Dermis blood vessel endothelial cell (primary cell): Measurements from ENCODE around the gene RCBTB2. TPM values are rescaled to one million over a fixed set of nuclear protein-coding genes. Genes with fewer than 3 reads are reported as not detected.
"Not testable (repeated sequence)": the region's sequence is repeated elsewhere in the genome, so short reads cannot be mapped to it uniquely, and the experiment has no call there.

Source experiments
- DNase-seq: peaks from one replicate; pipeline ENCODE4 v3.0.0; 2010
- total RNA-seq: library from RNA; depleted of rRNA; stranded (reverse); fragments of >200 nt; gene quantifications from 2 replicates; pipeline ENCODE4 v1.2.3, GENCODE V29; 2014

The RCBTB2 gene
- total RNA-seq, 1 donor from 2014 or later: 24.8 TPM

GRCh38 chr13:48493066-48493765, 39.7 kb downstream of the RCBTB2 start:
- no peak for DNase-seq

GRCh38 chr13:48492470-48493065, 40.3 kb downstream of the RCBTB2 start:
- peak; percentile 81 for DNase-seq

GRCh38 chr13:48492096-48492440, 40.8 kb downstream of the RCBTB2 start:
- DNase-seq: no peak

- DNase-seq: no peak
These were observed 41.3 kb downstream of the RCBTB2 start for GRCh38 chr13:48491423-48492095.

GRCh38 chr13:48490241-48490640, 42.6 kb downstream of the RCBTB2 start:
- DNase-seq: no peak

- DNase-seq: no peak
These were observed 43.2 kb downstream of the RCBTB2 start for GRCh38 chr13:48489666-48490065.

GRCh38 chr13:48488995-48489394, 43.9 kb downstream of the RCBTB2 start:
- DNase-seq: no peak

GRCh38 chr13:48487968-48488367, 44.9 kb downstream of the RCBTB2 start:
- no peak for DNase-seq

GRCh38 chr13:48486836-48487235, 46.0 kb downstream of the RCBTB2 start:
- DNase-seq: no peak

GRCh38 chr13:48486362-48486761, 46.5 kb downstream of the RCBTB2 start:
- no peak for DNase-seq

- no peak for DNase-seq
These were observed 47.4 kb downstream of the RCBTB2 start for GRCh38 chr13:48485432-48485831.

GRCh38 chr13:48483575-48483974, 49.3 kb downstream of the RCBTB2 start:
- DNase-seq: no peak

GRCh38 chr13:48478391-48478790, 54.5 kb downstream of the RCBTB2 start:
- DNase-seq: no peak

- DNase-seq: no peak
These were observed 55.6 kb downstream of the RCBTB2 start for GRCh38 chr13:48477191-48477855.

- DNase-seq: no peak
These were observed 56.2 kb downstream of the RCBTB2 start for GRCh38 chr13:48476686-48477085.

GRCh38 chr13:48476215-48476614, 56.7 kb downstream of the RCBTB2 start:
- no peak for DNase-seq

- no peak for DNase-seq
These were observed 57.6 kb downstream of the RCBTB2 start for GRCh38 chr13:48475230-48475629.

- DNase-seq: no peak
These were observed 75.2 kb downstream of the RCBTB2 start for GRCh38 chr13:48457578-48458242.

GRCh38 chr13:48456546-48456945, 76.3 kb downstream of the RCBTB2 start:
- no peak for DNase-seq

GRCh38 chr13:48451196-48451595, 81.7 kb downstream of the RCBTB2 start:
- not testable (repeated sequence) for DNase-seq

GRCh38 chr13:48449656-48450055, 83.2 kb downstream of the RCBTB2 start:
- no peak for DNase-seq

GRCh38 chr13:48448959-48449614, 83.8 kb downstream of the RCBTB2 start:
- DNase-seq: peak; percentile 54
